Nephron (organoid): ENCODE results near the gene METTL13.

Experiments
- H3K27ac Mint-ChIP-seq, 3 experiments: 2 replicates each; pipeline ENCODE4 v1.8.0; 2020; ENCODE audit warnings: mixed read lengths in 3 of 3, mild to moderate bottlenecking in 2 of 3, moderate library complexity in 1 of 3
- H3K27me3 Mint-ChIP-seq: 2 replicates; pipeline ENCODE4 v1.8.0; 2021; ENCODE audit warnings: low read depth, mild to moderate bottlenecking, moderate library complexity, mixed read lengths
- H3K36me3 Mint-ChIP-seq: 2 replicates; pipeline ENCODE4 v1.8.0; 2020; ENCODE audit warnings: low read depth, mixed read lengths
- H3K4me1 Mint-ChIP-seq: 2 replicates; pipeline ENCODE4 v1.8.0; 2020; ENCODE audit warnings: mixed read lengths
- H3K4me3 Mint-ChIP-seq, 3 experiments: 2 replicates each; pipeline ENCODE4 v1.8.0; 2020; ENCODE audit warnings: mild to moderate bottlenecking in 3 of 3, mixed read lengths in 3 of 3, moderate library complexity in 2 of 3
- H3K9me3 Mint-ChIP-seq: 2 replicates; pipeline ENCODE4 v1.8.0; 2020; ENCODE audit warnings: mixed read lengths
- TF ChIP-seq, protein P1 (sequence below), 3 experiments: fragments of 200-600 bp; sonication (generic); IDR thresholded peaks; one replicate each; pipeline ENCODE4 v1.5.0; 2021; ENCODE audit warnings: antibody characterized with exemption in 3 of 3; ENCODE audit not compliant: unreplicated experiment in 3 of 3

The METTL13 gene

GRCh38 chr1:171817511-171818265 is 36.2 kb downstream of the METTL13 start:
- Mint-ChIP-seq H3K4me1 (peaks cover 14% of the 10 kb centered on the region), H3K4me3 (no peak overlapping the region), H3K36me3 (no peaks in the 10 kb centered on the region), H3K27ac (no peak overlapping the region), H3K27me3 (no peaks in the 10 kb centered on the region), H3K9me3 (no peaks in the 10 kb centered on the region)
- TF ChIP-seq, protein P1, sequence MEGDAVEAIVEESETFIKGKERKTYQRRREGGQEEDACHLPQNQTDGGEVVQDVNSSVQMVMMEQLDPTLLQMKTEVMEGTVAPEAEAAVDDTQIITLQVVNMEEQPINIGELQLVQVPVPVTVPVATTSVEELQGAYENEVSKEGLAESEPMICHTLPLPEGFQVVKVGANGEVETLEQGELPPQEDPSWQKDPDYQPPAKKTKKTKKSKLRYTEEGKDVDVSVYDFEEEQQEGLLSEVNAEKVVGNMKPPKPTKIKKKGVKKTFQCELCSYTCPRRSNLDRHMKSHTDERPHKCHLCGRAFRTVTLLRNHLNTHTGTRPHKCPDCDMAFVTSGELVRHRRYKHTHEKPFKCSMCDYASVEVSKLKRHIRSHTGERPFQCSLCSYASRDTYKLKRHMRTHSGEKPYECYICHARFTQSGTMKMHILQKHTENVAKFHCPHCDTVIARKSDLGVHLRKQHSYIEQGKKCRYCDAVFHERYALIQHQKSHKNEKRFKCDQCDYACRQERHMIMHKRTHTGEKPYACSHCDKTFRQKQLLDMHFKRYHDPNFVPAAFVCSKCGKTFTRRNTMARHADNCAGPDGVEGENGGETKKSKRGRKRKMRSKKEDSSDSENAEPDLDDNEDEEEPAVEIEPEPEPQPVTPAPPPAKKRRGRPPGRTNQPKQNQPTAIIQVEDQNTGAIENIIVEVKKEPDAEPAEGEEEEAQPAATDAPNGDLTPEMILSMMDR (IDR thresholded peaks at IDR 0.05; ENCODE audit: unreplicated experiment in 3 of 3), result no peak

GRCh38 chr1:171819946-171820345 is 38.5 kb downstream of the METTL13 start:
- H3K36me3 Mint-ChIP-seq, result peaks cover 3% of the 10 kb centered on the region
- no peaks in the 10 kb centered on the region for H3K27me3 Mint-ChIP-seq
- no peak overlapping the region for H3K27ac Mint-ChIP-seq
- H3K4me1 Mint-ChIP-seq, result peaks cover 8% of the 10 kb centered on the region
- H3K4me3 Mint-ChIP-seq, result no peak overlapping the region
- peaks cover 5% of the 10 kb centered on the region for H3K9me3 Mint-ChIP-seq
- TF ChIP-seq, protein P1 (IDR thresholded peaks at IDR 0.05; ENCODE audit: unreplicated experiment in 3 of 3), result no peak

GRCh38 chr1:171826973-171827372 is 45.5 kb downstream of the METTL13 start:
- H3K36me3 Mint-ChIP-seq, result peaks cover 23% of the 10 kb centered on the region
- peaks cover 26% of the 10 kb centered on the region for H3K9me3 Mint-ChIP-seq
- H3K27ac Mint-ChIP-seq, result no peak overlapping the region
- H3K27me3 Mint-ChIP-seq, result no peaks in the 10 kb centered on the region
- H3K4me3 Mint-ChIP-seq, result no peak overlapping the region
- TF ChIP-seq, protein P1 (IDR thresholded peaks at IDR 0.05; ENCODE audit: unreplicated experiment in 3 of 3), result no peak
- no peaks in the 10 kb centered on the region for H3K4me1 Mint-ChIP-seq

- peaks cover 26% of the 10 kb centered on the region for H3K9me3 Mint-ChIP-seq
- peaks cover 23% of the 10 kb centered on the region for H3K36me3 Mint-ChIP-seq
- H3K4me1 Mint-ChIP-seq, result no peaks in the 10 kb centered on the region
- no peak overlapping the region for H3K4me3 Mint-ChIP-seq
- TF ChIP-seq, protein P1 (IDR thresholded peaks at IDR 0.05; ENCODE audit: unreplicated experiment in 3 of 3), result no peak
- H3K27ac Mint-ChIP-seq, result no peak overlapping the region
- H3K27me3 Mint-ChIP-seq, result no peaks in the 10 kb centered on the region
These were observed 47.3 kb downstream of the METTL13 start for GRCh38 chr1:171828794-171829193.

DNA sequence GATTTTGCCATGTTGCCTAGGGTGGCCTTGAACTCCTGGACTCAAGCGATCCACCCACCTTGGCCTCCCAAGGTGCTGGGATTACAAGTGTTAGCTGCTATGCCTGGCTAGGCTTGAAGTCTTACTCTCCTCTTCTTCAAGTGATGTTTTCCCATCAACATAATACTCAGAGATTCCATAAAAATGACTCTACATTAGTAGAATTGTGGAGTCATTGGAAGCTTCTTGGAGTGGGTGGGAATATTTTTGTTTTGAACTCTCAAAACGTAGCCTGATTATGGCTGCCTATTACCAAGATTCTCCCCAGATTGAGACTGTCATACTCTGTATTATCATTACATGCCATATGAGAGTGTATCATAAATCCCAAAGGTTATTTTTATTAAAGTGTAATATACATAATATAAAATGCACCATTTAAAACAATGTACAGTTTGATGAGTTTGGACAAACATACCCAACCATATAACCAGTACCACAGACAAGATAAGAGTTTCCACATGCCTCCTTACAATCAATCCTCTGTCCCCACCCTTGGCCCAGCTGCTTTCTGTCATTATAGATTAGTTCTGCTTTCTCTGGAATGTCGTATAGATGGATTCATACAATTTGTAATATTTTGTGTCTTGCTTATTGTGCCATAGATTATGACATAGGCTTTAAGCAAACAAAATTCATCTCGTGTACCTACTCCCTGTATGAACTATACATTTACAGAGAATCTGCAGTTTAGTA is 51.8 kb downstream of the METTL13 start:
- Mint-ChIP-seq H3K9me3 (no peaks in the 10 kb centered on the region), H3K27ac (no peak overlapping the region), H3K36me3 (no peaks in the 10 kb centered on the region), H3K27me3 (no peaks in the 10 kb centered on the region), H3K4me1 (no peaks in the 10 kb centered on the region), H3K4me3 (no peak overlapping the region)
- TF ChIP-seq, protein P1 (IDR thresholded peaks at IDR 0.05; ENCODE audit: unreplicated experiment in 3 of 3), result no peak
